HG02759 (cell line): ENCODE results near the gene TAX1BP3.

Experiments used
- ATAC-seq: cut with Tn5 transposase; IDR thresholded peaks from one replicate; pipeline ENCODE4 v1.9.1; 2021; ENCODE audit warnings: mild to moderate bottlenecking, moderate library complexity; ENCODE audit not compliant: unreplicated experiment

Gene TAX1BP3

DNA sequence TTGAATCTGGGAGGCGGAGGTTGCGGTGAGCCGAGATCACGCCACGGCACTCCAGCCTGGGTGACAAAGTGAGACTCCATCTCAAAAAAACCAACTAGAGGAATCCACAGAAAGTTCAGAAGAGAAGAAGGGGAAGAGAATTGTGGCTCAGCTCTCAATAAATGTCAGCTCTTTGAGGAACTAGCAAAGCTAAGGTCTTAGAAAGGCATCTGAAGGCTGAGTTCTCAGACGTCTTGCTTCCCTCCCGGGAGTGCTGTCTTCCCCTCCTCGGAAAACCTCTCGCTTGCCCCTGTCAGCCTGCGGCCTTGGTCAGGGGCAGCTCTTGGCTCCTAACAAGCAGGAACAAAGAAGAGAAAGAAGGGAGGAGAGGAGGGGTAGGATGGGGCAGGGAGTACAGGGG, 37.6 kb downstream of the TAX1BP3 start:
- no peak for ATAC-seq

DNA sequence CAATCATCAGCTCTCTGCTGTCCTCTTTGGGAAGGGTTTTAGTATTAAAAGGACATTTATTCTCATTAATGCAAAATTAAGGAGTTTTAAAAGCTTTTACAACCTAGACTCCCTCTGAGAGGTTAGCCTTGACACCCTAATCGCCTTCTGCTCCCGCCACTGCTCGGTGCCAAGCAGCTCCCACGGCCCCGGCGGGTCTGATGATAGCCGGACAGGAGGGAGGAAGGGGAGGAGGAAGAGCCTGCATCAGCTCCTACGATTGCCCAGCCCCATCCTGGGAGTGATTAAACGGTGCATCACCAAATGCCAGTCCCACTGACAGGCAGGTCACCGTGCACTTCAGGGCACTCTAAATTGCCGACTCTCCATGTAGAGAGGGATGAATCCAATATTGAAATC, 40.6 kb downstream of the TAX1BP3 start:
- no peak for ATAC-seq

DNA sequence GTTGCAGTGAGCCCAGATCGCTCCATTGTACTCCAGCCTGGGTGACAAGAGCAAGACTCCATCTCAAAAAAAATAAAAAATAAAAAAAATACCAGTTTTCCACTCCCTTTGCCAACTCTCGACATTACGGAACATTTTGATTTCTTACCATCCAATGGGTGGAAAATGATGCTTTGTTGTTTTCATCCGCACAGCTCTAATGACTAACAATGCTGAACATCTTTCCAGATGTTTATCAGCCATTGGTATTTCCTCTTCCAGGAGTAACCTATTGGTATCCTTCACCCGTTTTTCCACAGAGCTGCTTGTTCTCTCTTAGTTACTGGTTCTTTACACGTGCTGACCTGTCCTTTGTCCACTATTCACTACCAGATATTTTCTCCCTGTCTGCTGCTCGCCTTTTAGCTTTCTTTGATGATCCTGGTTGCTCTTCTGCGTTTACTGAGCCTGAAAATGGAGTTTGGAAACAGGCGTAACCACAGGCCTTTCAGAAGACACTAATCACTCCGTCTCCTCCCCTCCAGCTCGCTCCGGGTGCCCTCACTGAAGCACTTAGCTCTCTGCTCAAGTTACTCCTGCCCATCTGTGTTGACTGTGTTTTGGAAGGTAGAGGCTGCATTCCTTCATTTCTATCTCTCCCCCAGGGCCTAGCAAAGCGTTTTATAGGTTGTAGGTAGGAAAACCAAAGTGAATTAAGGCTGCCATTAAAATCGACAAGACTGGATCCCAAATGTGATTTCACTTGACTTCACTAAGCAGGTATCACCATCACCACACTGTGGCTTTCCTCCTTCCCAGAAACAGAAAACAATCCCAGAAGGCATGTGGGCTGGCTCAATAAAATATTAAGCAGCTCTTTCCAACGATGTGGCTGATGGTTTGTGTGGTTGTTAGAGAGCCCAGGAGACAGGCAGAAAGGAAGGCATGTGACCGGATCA, 41.3 kb downstream of the TAX1BP3 start:
- ATAC-seq: no peak

DNA sequence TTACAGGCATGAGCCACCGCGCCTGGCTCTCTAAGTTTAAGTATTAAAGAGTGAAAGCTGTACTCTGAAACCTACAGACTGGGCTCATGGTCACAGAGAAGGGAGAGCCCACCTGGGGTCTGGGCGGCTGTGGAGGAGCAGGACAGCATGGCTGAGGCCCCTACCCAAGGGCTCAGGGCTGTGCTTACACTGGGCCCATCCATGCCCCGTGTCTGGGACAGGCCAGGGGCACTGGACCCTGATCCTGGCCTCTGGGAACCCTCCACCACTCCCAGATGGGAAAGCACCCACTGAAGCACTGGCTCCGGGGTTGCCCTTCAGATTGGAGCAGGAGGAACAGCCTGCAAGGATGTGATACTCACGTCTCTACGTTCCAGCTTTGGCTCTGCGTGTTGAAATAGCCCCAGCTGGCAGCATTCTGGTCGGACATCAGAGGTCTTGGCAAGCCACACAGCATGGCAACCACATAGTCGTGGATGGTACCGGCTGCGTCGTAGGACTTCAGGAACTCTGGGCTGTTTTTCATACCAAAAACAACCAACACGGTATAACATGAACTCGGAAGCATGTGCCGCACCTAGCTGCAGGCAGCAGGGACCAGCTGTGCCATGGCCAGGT, 45.3 kb downstream of the TAX1BP3 start:
- ATAC-seq: no peak

DNA sequence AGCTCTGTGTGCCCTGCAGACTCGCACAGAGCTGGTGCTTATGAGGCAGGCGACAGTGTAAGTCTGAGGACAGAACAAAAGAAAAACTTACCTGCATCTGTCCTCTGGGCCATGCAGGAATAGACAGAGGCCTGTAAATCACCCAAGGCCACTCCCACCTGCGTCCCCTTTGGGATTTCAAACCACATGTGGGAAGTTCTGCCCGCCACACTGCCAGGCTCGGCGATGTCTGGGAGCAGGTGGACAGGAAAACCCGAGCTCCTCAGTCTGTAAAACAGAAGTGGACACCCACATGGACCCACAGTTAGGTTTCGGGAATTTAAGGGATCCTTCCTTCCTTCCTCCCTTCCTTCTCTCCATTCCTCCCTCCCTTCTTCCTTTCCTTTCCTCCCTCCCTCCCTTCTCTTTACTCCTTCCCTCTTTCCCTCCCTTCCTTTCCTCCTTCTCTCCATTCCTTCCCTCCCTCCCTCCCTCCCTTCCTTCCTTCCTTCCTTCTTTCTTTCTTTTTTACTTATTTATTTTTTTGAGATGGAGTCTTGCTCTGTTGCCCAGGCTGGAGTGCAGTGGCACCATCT, 47.1 kb downstream of the TAX1BP3 start:
- ATAC-seq: no peak

DNA sequence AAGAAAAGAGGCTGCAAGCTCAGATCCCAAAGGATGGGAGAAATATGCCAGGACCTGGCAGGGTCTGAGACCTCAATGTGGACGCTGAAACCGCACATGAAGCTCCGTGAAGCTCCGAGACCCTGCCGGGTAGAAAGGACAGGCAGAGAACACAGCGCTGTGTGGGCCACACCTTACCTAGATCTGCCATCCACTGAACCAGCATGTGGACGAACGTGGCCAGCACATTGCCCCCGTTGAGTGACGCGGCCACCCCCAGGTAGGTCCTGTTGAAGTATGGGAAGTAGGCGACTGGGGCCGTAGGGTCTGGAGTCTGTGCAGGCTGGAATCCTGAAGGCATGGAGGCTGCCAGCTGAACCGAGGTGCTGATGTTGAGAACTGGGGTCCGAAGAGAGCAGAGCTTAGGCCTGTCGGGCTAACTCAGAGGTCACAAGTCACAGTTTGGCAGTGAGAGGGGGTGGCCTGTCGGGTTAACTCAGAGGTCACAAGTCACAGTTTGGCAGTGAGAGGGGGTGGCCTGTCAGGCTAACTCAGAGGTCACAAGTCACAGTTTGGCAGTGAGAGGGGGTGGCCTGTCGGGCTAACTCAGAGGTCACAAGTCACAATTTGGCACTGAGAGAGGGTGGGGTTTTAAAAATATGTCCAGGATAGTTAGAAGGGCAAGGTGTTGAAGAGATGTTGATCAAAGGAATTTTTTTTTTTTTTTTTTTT, 53.1 kb downstream of the TAX1BP3 start:
- no peak for ATAC-seq

DNA sequence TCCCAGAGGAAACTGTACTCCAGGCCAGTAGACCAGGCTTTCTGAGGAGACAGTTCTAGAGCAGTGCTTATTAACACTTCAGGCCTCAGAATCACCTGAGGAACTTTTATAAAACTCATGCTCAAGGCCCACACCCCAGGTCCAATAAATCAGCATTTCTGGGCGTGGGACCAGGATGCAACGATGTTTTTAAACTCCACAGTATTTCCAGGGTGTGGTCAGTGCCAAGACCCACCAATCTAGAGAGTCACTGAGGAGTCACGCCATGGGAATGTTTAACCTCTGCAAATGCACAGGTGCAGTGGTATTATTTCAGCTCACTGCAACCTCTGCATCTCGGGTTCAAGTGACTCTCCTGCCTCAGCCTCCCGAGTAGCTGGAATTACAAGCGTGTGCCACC, 55.3 kb downstream of the TAX1BP3 start:
- no peak for ATAC-seq
